ENCODE results near the gene COQ10B. TPM values are rescaled to one million over a fixed set of nuclear protein-coding genes. Genes with fewer than 3 reads are reported as not detected.

The COQ10B gene
- total RNA-seq, result 30.4 and 31.6 TPM in 2 replicates

DNA sequence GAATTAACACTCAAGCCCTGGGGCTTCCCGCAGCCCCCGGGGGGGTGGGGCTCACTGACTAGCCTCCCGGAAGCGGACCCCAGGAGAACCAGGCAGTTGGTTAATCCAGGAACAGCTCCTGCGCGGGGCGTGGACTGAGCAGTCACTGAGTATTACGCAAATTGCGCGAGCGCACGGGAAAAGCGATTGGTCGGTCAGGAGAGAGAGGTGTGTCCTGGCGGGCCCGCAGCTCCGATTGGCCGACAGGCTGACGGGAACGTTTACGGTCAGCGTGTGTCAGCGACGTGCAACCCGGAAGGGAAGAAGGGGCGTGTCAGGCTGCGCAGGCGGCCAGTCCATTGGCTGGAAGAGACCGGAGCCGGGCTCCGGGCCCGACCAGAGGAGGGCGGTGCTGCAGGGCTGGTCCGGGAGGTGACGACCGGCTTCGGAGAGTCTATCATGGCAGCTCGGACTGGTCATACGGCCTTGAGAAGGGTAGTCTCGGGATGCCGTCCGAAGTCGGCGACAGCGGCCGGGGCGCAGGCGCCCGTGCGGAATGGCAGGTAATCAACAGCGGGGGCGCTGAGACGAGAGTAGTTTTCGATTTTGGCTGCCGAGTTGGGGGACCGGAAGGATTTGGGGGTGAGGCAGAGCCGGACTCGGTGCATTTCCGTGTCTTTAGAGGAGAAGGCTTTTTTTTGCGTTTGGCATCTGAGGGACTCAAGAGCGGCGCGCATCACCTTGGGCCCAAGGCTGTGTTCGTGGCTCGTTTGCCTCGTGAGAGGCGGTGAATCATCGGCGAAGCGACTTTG is at the start of gene COQ10B:
Gene COQ10B, plus strand, starts transcription at position 430 of the 791 bp plus-strand sequence. Its CDS starts 9 bp downstream, at position 439.
- intact Hi-C loops (cut with micrococcal nuclease), result loop anchor here (1.0 to 5.0 kb wide), 12 partner anchors 18 to 1795 kb away; partner anchors contain the start of genes CCDC150, GTF3C3, HSPE1 and MARS2

GRCh38 chr2:197405582-197405981 is 47.8 kb upstream of the COQ10B start:
- intact Hi-C loops (cut with micrococcal nuclease), result loop anchor here (5.0 to 10.0 kb wide), 2 partner anchors 558 to 611 kb away; partner anchors contain the start of gene GTF3C3

- intact Hi-C loops (cut with micrococcal nuclease), result loop anchor here (10.0 kb wide), 1 partner anchor 1269 kb away; no protein-coding TSS in a partner anchor
These were observed 39.3 kb upstream of the COQ10B start for GRCh38 chr2:197414039-197414438.

DNA sequence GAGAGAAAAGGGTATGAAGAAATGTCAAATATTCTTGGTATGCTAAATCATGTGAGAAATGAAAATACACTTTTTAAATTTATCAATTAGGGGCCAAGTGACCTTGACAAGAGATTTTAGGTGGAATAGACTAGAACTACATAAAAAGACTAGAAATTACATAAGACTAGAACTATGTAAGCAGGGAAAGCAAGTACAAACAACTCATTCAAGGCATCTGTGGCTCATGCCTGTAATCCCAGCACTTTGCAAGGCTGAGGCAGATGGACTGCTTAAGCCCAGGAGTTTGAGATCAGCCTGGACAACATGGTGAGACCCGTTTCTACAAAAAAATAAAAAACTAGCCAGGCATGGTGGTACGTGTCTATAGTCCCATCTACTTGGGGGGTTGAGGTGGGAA is 38.8 kb upstream of the COQ10B start:
- intact Hi-C loops (cut with micrococcal nuclease), result loop anchor here (10.0 kb wide), 1 partner anchor 1270 kb away; no protein-coding TSS in a partner anchor

GRCh38 chr2:197416268-197416667 is 37.1 kb upstream of the COQ10B start:
- intact Hi-C loops (cut with micrococcal nuclease), result loop anchor here (5.0 to 10.0 kb wide), 2 partner anchors 76 to 1271 kb away; no protein-coding TSS in a partner anchor

- intact Hi-C loops (cut with micrococcal nuclease), result loop anchor here (2.0 to 10.0 kb wide), 3 partner anchors 17 to 1275 kb away; no protein-coding TSS in a partner anchor
These were observed 33.9 kb upstream of the COQ10B start for GRCh38 chr2:197419438-197419837.

- intact Hi-C loops (cut with micrococcal nuclease), result no loop called here
These were observed 30.0 kb upstream of the COQ10B start for GRCh38 chr2:197423307-197423706.

DNA sequence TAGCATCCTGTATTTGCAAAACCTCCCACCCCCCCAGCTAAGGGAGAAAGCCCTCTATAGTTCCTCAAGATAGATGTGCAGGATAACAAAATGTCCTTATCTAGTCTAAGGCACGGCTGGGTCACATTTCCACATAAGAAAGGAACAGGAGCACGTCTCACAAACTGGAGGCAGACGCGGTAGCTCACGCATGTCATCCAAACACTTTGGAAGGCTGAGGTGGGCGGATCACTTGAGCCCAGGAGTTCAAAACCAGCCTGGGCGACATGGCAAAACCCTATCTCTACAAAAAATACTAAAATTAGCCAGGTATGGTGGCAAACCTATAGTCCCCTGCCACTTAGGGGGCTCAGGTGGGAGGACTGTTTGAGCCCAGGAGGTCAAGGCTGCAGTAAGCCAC is 27.8 kb upstream of the COQ10B start:
- intact Hi-C loops (cut with micrococcal nuclease), result no loop called here

DNA sequence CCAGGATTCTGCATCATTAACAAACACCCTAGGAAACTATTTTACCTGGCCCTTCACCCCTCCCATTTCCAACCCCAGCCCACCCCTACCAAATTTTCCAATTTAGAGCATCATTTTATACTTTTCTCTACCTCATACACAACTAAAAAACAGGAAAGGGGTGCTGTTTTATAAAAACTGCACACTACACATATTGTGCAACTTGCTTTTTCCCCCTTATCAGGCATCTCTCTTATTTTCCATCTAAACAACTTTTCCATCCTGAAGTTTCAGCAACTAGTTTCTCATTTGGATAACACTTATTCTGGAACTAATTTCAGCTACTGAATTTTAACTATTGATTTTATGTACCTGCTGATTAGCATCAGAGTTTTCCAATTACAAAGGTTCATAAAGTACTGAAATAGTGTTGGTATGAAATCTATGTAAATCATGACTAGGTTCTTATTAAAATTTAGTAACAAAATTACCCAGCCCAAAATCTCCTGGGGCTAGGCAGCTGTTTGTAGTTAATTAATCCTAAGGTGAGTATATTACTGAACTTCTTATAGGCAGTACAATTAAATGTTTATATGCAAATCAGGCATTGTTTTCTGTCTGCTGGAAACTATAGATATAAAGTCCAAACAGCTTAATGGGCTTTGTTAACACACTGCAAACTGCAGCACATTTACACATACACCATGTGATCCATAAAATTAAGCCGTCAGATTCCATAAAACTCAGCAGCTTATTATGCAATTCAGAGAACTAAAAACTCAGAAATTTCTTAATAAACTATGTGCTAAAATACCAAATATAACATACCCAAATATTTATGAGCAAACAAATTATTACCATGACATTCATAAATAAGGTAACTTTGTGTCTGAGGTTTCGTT is 26.4 kb upstream of the COQ10B start:
- intact Hi-C loops (cut with micrococcal nuclease), result no loop called here

GRCh38 chr2:197427986-197428385 is 25.4 kb upstream of the COQ10B start:
- intact Hi-C loops (cut with micrococcal nuclease), result no loop called here

DNA sequence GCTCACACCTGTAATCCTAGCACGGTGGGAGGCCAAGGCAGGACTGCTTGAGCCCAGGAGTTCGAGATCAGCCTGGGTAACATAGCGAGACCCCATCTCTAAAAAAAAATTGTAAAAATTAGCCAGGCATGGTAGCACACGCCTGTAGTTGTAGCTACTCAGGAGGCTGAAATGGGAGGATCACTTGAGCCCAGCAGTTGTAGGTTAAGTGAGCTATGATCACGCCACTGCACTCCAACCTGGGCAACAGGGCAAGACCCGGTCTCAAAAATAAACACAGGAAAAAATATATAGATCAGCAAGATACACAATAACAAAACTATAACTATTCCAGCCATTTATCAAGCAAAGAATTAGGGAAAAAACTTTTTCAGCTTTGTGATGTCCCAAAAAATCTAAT is 21.5 kb upstream of the COQ10B start:
- intact Hi-C loops (cut with micrococcal nuclease), result loop anchor here (5.0 kb wide), 1 partner anchor 1270 kb away; no protein-coding TSS in a partner anchor

- intact Hi-C loops (cut with micrococcal nuclease), result loop anchor here (5.0 kb wide), 1 partner anchor 1270 kb away; no protein-coding TSS in a partner anchor
These were observed 20.8 kb upstream of the COQ10B start for GRCh38 chr2:197432527-197432926.

- intact Hi-C loops (cut with micrococcal nuclease), result loop anchor here (2.0 to 5.0 kb wide), 5 partner anchors 125 to 1785 kb away; no protein-coding TSS in a partner anchor
These were observed 19.4 kb upstream of the COQ10B start for GRCh38 chr2:197433780-197434438.

DNA sequence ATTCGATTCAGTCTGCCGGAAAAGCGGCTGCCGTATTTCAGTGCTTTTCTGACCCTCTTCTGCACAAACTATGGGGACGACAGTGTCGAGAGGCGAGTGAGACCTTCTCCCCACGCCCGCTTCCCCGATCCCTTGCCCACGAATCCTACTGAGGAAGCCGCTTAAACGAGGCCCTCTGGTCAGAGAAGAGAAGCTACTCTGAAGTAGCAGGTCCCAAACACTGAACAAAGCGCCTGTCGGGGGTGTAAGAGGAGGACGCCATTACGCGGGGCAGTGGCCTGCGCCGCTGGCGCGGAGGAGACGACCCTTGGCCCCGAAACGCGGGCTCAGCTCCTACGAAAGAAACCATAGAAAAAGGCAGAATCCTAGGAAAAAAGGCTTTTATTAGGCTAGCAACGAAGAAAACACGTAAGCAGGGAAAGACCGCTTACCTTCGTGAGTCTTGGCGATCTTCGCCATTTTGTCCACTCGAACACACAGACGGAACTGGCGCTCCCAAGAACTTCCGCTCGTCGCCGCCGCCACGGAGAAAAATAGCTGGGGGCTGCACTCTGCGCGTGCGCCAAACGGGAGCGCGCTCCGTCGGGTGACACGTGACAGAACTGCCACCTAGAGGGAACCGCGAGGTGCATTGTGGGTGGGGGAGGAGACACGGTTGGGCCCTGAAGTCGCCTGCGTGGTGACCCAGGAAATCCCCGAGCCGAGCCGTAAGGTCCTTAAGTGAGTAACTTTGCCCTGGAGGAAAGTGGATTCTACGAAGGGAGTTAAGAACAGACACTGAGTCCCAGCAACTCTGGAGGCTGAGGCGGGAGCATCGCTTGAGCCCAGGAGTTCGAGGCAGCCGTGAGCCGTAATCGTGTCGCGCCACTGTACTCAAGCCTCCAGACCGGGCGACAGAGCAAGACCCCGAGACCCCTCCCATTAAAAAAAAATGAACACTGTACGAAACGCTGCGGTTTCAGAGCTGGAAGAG is 18.5 kb upstream of the COQ10B start, which contains the start of gene SF3B1:
Gene SF3B1, minus strand, starts transcription at position 488 of the 973 bp plus-strand sequence. Its CDS starts 29 bp downstream, at position 459.
- intact Hi-C loops (cut with micrococcal nuclease), result loop anchor here (1.0 to 5.0 kb wide), 11 partner anchors 18 to 1873 kb away; partner anchors contain the start of genes CCDC150, COQ10B, HSPE1 and MARS2

- intact Hi-C loops (cut with micrococcal nuclease), result loop anchor here (1.0 to 5.0 kb wide), 10 partner anchors 17 to 1874 kb away; partner anchors contain the start of genes CCDC150, COQ10B, HSPE1 and MARS2
These were observed 17.5 kb upstream of the COQ10B start for GRCh38 chr2:197435598-197436420.

DNA sequence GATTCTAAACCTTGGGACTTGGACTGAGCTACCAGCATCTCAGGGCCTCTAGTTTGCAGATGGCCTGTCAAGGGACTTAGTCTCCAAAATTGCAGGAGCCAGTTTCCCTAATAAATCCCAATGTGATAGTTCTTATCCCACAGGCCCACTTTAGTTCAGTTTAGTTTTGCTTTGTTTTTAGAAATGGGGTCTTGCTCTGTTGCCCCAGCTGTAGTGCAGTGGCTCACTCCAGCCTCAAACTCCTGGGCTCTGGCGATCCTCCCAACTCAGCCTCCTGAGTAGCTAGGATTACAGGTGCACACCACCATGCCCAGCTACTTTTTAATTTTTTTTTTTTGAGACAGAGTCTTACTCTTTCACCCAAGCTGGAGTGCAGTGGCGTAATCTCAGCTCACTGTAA is 16.0 kb upstream of the COQ10B start:
- intact Hi-C loops (cut with micrococcal nuclease), result loop anchor here (5.0 kb wide), 1 partner anchor 1875 kb away; no protein-coding TSS in a partner anchor

DNA sequence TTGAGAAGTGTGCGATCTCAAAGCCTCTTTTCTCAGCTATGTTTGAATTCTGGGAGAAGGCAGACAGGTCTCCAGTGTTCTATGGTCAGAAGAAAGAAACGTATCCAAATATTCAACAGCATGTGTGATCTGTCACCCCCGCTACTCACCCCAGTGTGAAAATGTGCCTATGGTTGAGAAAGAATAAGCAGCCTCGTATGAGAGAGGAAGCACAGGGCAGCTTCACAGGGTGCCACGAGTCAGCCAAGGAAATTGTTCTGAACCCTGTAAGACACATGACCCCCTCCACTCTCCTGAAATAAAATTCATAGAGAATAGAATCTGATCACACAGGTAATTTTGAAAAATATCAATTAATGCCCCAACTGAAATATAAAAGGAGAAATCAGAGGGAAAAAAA is 10.5 kb upstream of the COQ10B start:
- intact Hi-C loops (cut with micrococcal nuclease), result no loop called here

- intact Hi-C loops (cut with micrococcal nuclease), result no loop called here
These were observed 7.6 kb upstream of the COQ10B start for GRCh38 chr2:197445746-197446145.

All from T-helper 1 cell treated with Interleukin-12 subunit alpha and Interleukin-12 subunit beta and Interleukin-4 antibody, amounts not matched to agents 30 ng/mL and 1 ng/mL, for 36 hours (primary cell).